Liver (tissue), 3 donors: Measurements from ENCODE around the gene PRICKLE1.

Source experiments
- GABPA ChIP-seq, 2 donors: IDR thresholded peaks in 1 of 2; conservative IDR thresholded peaks in 1 of 2; 2 replicates each; pipeline ENCODE4 v1.6.1; 2016; ENCODE audit warnings: antibody characterized with exemption in 2 of 2, mild to moderate bottlenecking in 1 of 2, moderate library complexity in 1 of 2
- HNF4A ChIP-seq, 2 donors: conservative IDR thresholded peaks; 2 replicates each; pipeline ENCODE4 v1.6.1; 2016; ENCODE audit warnings: antibody characterized with exemption in 2 of 2, mild to moderate bottlenecking in 2 of 2
- JUND ChIP-seq, 2 donors: IDR thresholded peaks; 2 replicates each; pipeline ENCODE4 v1.6.1; 2016; ENCODE audit warnings: antibody characterized with exemption in 2 of 2
- RAD21 ChIP-seq, 2 donors: IDR thresholded peaks; 2 replicates each; pipeline ENCODE4 v1.6.1; 2016; ENCODE audit warnings: antibody characterized with exemption in 2 of 2, mild to moderate bottlenecking in 2 of 2
- SP1 ChIP-seq: IDR thresholded peaks from 2 replicates; pipeline ENCODE4 v1.6.1; 2018; ENCODE audit warnings: antibody characterized with exemption, mild to moderate bottlenecking
- YY1 ChIP-seq: IDR thresholded peaks from 2 replicates; pipeline ENCODE4 v1.6.1; 2016; ENCODE audit warnings: antibody characterized with exemption, mild to moderate bottlenecking
- TF ChIP-seq, protein P1 (sequence below): fragments of 150-350 bp; IDR thresholded peaks from 2 replicates; pipeline ENCODE4 v1.5.1; 2017; ENCODE audit warnings: improper control_type of control experiment, low read depth, low read length; ENCODE audit not compliant: missing input control
- TF ChIP-seq, protein P2 (sequence below): IDR thresholded peaks from 2 replicates; pipeline ENCODE4 v1.6.1; 2016; ENCODE audit warnings: antibody characterized with exemption, mild to moderate bottlenecking
- donor health status: healthy.
- donor health status: healthy.

DNA sequence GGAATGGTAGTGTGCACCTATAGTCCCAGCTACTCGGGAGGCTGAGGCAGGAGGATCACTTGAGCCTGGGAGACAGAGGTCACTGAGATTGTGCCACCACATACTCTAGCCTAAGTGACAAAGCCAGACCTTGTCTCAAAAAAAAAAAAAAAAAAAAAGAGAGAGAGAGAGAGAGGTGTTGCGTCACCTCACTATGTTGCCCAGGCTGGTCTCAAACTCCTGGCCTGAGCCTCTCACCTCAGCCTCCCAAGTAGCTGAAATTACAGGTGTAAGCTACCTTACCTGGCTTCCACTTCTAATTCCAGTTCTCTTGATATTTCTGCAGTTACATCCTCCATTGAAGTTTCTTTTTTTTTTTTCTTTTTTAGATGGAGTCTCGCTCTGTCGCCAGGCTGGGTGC lies 94.3 kb downstream of the PRICKLE1 start:
- no peak for TF ChIP-seq JUND (IDR thresholded peaks at IDR 0.05)
- TF ChIP-seq, protein P1, sequence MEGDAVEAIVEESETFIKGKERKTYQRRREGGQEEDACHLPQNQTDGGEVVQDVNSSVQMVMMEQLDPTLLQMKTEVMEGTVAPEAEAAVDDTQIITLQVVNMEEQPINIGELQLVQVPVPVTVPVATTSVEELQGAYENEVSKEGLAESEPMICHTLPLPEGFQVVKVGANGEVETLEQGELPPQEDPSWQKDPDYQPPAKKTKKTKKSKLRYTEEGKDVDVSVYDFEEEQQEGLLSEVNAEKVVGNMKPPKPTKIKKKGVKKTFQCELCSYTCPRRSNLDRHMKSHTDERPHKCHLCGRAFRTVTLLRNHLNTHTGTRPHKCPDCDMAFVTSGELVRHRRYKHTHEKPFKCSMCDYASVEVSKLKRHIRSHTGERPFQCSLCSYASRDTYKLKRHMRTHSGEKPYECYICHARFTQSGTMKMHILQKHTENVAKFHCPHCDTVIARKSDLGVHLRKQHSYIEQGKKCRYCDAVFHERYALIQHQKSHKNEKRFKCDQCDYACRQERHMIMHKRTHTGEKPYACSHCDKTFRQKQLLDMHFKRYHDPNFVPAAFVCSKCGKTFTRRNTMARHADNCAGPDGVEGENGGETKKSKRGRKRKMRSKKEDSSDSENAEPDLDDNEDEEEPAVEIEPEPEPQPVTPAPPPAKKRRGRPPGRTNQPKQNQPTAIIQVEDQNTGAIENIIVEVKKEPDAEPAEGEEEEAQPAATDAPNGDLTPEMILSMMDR = no peak
- TF ChIP-seq RAD21 (IDR thresholded peaks at IDR 0.05) = no peak
- TF ChIP-seq, protein P2, sequence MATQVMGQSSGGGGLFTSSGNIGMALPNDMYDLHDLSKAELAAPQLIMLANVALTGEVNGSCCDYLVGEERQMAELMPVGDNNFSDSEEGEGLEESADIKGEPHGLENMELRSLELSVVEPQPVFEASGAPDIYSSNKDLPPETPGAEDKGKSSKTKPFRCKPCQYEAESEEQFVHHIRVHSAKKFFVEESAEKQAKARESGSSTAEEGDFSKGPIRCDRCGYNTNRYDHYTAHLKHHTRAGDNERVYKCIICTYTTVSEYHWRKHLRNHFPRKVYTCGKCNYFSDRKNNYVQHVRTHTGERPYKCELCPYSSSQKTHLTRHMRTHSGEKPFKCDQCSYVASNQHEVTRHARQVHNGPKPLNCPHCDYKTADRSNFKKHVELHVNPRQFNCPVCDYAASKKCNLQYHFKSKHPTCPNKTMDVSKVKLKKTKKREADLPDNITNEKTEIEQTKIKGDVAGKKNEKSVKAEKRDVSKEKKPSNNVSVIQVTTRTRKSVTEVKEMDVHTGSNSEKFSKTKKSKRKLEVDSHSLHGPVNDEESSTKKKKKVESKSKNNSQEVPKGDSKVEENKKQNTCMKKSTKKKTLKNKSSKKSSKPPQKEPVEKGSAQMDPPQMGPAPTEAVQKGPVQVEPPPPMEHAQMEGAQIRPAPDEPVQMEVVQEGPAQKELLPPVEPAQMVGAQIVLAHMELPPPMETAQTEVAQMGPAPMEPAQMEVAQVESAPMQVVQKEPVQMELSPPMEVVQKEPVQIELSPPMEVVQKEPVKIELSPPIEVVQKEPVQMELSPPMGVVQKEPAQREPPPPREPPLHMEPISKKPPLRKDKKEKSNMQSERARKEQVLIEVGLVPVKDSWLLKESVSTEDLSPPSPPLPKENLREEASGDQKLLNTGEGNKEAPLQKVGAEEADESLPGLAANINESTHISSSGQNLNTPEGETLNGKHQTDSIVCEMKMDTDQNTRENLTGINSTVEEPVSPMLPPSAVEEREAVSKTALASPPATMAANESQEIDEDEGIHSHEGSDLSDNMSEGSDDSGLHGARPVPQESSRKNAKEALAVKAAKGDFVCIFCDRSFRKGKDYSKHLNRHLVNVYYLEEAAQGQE = no peak
- TF ChIP-seq SP1 = no peak
- no peak for TF ChIP-seq HNF4A (conservative IDR thresholded peaks at IDR 0.05)
- TF ChIP-seq YY1 = no peak
- TF ChIP-seq GABPA (IDR thresholded peaks at IDR 0.05 in 1 of 2, conservative IDR thresholded peaks at IDR 0.05 in 1 of 2) = no peak
